WTC11 (cell line): ENCODE measurements around the gene TMEM135. TPM values are rescaled to one million over a fixed set of nuclear protein-coding genes. Genes with fewer than 3 reads are reported as not detected.
A peak's percentile ranks its signal among the peaks of the same experiment; 100 is the strongest.

Experiments used
- ATAC-seq: fragments of 200-7000 bp; cut with Tn5 transposase; 2 replicates; pipeline ENCODE4 v1.10.0; 2021; ENCODE audit warnings: mild to moderate bottlenecking, moderate library complexity
- CTCF ChIA-PET: fragments of 300-600 bp; sonication (Branson Sonifier 250); formaldehyde crosslinking; loops from one replicate; lab custom pipeline; 2021; ENCODE audit warnings: antibody characterized with exemption; lab: Charles Lee
- POLR2A ChIA-PET: fragments of 350-600 bp; sonication (Branson Sonifier 250); formaldehyde crosslinking; loops from one replicate; lab custom pipeline; 2021; ENCODE audit warnings: antibody characterized with exemption; lab: Charles Lee
- DNase-seq: peaks from one replicate; pipeline ENCODE4 v3.0.0; 2021; ENCODE audit warnings: low spot score
- H3K27ac Mint-ChIP-seq: 2 replicates; pipeline ENCODE4 v1.8.0; 2021; ENCODE audit warnings: mixed read lengths
- H3K27me3 Mint-ChIP-seq: 2 replicates; pipeline ENCODE4 v1.8.0; 2021; ENCODE audit warnings: low read depth, mild to moderate bottlenecking, moderate library complexity, mixed read lengths
- H3K36me3 Mint-ChIP-seq: 2 replicates; pipeline ENCODE4 v1.8.0; 2021; ENCODE audit warnings: mixed read lengths
- H3K4me1 Mint-ChIP-seq: 2 replicates; pipeline ENCODE4 v1.8.0; 2022; ENCODE audit warnings: mixed read lengths
- H3K4me3 Mint-ChIP-seq: 2 replicates; pipeline ENCODE4 v1.8.0; 2021; ENCODE audit warnings: mild to moderate bottlenecking, moderate library complexity, mixed read lengths
- H3K9me3 Mint-ChIP-seq: 2 replicates; pipeline ENCODE4 v1.8.0; 2021; ENCODE audit warnings: mixed read lengths
- CREB1 ChIP-seq: sonication (generic); formaldehyde crosslinking; IDR thresholded peaks from 2 replicates; pipeline ENCODE4 v1.8.0; 2023; ENCODE audit warnings: mild to moderate bottlenecking, missing genetic modification reagents
- ESRRA ChIP-seq: sonication (generic); formaldehyde crosslinking; IDR thresholded peaks from 2 replicates; pipeline ENCODE4 v1.8.1; 2022; ENCODE audit warnings: mild to moderate bottlenecking, missing genetic modification reagents, borderline replicate concordance
- FOXJ3 ChIP-seq: sonication (generic); formaldehyde crosslinking; IDR thresholded peaks from 2 replicates; pipeline ENCODE4 v1.9.0; 2021; ENCODE audit warnings: missing genetic modification reagents, mild to moderate bottlenecking, borderline replicate concordance
- NR3C1 ChIP-seq: sonication (generic); formaldehyde crosslinking; conservative IDR thresholded peaks from 2 replicates; pipeline ENCODE4 v1.8.1; 2023; ENCODE audit warnings: low read depth, mild to moderate bottlenecking, missing genetic modification reagents
- SMAD3 ChIP-seq: sonication (generic); formaldehyde crosslinking; IDR thresholded peaks from 2 replicates; pipeline ENCODE4 v1.8.0; 2022; ENCODE audit warnings: missing genetic modification reagents, mild to moderate bottlenecking, borderline replicate concordance
- TP53 ChIP-seq: sonication (generic); formaldehyde crosslinking; IDR thresholded peaks from 2 replicates; pipeline ENCODE4 v1.8.1; 2023; ENCODE audit warnings: mild to moderate bottlenecking, missing genetic modification reagents
- ZNF232 ChIP-seq: sonication (generic); formaldehyde crosslinking; IDR thresholded peaks from 2 replicates; pipeline ENCODE4 v1.8.0; 2022; ENCODE audit warnings: mild to moderate bottlenecking, missing genetic modification reagents
- ZNF263 ChIP-seq: sonication (generic); formaldehyde crosslinking; IDR thresholded peaks from 2 replicates; pipeline ENCODE4 v1.8.1; 2022; ENCODE audit warnings: low read depth, mild to moderate bottlenecking, moderate library complexity, missing genetic modification reagents
- total RNA-seq: library from RNA; stranded (reverse); gene quantifications from 3 replicates; pipeline ENCODE4 v1.2.3, GENCODE V29; 2021
- TF ChIP-seq, protein P1 (sequence below): fragments of 250-450 bp; sonication (Bioruptor Pico); conservative IDR thresholded peaks from 2 replicates; pipeline ENCODE4 v1.9.0; 2021; ENCODE audit warnings: mild to moderate bottlenecking
- TF ChIP-seq, protein P2 (sequence below): sonication (generic); formaldehyde crosslinking; IDR thresholded peaks from 2 replicates; pipeline ENCODE4 v1.8.1; 2022; ENCODE audit warnings: low read depth, missing genetic modification reagents, borderline replicate concordance
- TF ChIP-seq, protein P3 (sequence below): sonication (generic); formaldehyde crosslinking; IDR thresholded peaks from 2 replicates; pipeline ENCODE4 v1.8.0; 2023; ENCODE audit warnings: missing genetic modification reagents
- TF ChIP-seq, protein P4 (sequence below): sonication (generic); formaldehyde crosslinking; IDR thresholded peaks from 2 replicates; pipeline ENCODE4 v1.8.1; 2023; ENCODE audit warnings: mild to moderate bottlenecking, missing genetic modification reagents
- TF ChIP-seq, protein P5 (sequence below): fragments of 250-450 bp; sonication (Bioruptor Pico); IDR thresholded peaks from 2 replicates; pipeline ENCODE4 v1.9.0; 2021; ENCODE audit warnings: mild to moderate bottlenecking
- TF ChIP-seq, protein P6 (sequence below): sonication (generic); formaldehyde crosslinking; IDR thresholded peaks from 2 replicates; pipeline ENCODE4 v1.8.1; 2022; ENCODE audit warnings: mild to moderate bottlenecking, moderate library complexity, missing genetic modification reagents
- TF ChIP-seq, protein P7 (sequence below): sonication (generic); formaldehyde crosslinking; conservative IDR thresholded peaks from 2 replicates; pipeline ENCODE4 v1.8.1; 2023; ENCODE audit warnings: mild to moderate bottlenecking, low read depth, missing genetic modification reagents, moderate library complexity
- TF ChIP-seq, protein P8 (sequence below): sonication (generic); formaldehyde crosslinking; IDR thresholded peaks from 2 replicates; pipeline ENCODE4 v1.8.0; 2022; ENCODE audit warnings: mild to moderate bottlenecking, missing genetic modification reagents
- TF ChIP-seq, protein P9 (sequence below): sonication (generic); formaldehyde crosslinking; IDR thresholded peaks from 2 replicates; pipeline ENCODE4 v1.8.1; 2023; ENCODE audit warnings: mild to moderate bottlenecking, missing genetic modification reagents

TMEM135 gene
- total RNA-seq, 1 experiment from 2014 or later: 35.8 TPM

DNA sequence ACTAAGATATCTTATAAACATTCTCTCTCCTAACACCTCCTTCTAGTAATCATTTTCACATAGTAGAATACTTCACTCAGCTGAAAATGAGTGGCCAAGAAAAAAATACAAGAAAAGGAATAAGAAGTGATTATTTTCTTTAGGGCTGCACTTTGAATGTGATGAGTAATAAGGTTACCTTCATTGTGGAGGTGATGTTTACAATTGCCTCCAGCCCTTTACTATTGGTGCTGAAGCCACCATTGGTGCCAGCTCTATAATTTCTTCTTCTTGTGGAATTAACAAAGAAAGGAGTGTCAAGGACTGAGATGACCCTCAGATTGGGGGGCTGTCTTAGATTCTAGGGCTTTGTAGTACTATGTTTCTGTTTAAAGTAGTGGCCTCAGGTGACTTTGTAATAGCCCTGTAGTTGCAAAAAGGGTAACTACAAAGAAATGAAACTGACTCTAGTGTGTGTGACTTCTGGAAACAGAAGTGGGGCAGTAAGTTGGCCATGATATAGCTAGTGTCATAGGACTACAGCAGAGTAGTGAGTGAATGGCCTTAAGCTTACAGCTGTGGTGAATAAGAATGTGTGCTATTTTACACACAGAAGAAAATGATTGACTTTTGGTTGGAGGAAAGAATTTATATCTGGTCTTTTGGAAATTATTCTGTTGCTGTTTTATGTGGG lies 287.2 kb downstream of the TMEM135 start (continued):
- TF ChIP-seq, protein P1, sequence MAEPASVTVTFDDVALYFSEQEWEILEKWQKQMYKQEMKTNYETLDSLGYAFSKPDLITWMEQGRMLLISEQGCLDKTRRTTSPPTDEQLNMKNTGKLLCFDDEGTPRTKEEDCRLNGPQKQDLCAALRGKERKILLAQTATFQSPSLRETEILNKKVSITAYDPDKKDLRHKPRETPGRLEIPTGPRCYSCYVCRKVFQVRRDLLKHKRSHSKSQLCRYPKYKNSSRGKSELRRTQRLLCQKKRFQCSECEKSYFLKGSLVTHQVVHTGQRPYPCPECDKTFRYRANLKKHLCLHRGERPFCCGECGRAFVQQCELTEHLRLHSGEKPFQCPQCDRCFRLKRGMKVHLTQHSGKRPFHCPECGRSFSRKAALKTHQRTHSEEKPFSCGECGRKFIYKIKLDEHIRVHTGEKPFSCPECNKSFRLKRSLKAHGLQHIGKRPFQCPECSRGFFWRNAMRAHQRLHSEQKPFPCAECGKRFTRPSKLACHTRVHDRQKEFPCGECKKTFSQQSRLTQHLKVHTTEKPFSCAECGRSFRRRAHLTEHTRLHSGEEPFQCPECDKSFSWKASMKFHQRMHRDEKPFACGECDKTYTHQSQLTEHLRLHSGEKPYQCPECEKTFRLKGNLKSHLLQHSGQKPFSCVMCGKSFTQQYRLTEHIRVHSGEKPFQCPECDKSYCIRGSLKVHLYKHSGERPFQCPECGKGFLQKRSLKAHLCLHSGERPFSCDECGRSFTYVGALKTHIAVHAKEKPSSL (CRISPR knock-in tag): no peak

DNA sequence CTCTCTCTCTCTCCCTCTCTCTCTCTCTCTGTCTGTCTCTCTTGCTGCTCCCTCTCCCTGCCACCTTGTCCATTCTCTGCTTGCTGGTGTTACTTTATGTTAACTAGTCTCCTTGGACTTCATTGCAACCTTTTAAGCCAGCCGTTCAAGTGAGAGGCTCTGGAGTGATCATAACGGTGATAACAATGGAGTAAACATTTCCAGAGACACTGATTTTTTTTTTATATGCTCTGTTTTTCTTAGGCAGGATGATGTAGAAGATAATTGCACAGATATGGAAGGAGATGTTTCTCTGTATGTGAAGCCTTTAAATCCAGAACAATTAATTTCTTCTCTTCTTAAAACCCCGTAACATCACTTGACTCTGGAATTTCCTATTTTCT lies 287.7 kb downstream of the TMEM135 start:
- Mint-ChIP-seq H3K4me1 (no peaks in the 10 kb centered on the region), H3K27ac (0 out of 2 replicates have a peak overlapping the region, but pooled peaks have one; percentile 17), H3K4me3 (no peak overlapping the region), H3K27me3 (no peaks in the 10 kb centered on the region), H3K9me3 (no peaks in the 10 kb centered on the region; the same call in 1 of the 2 replicates), H3K36me3 (0 out of 2 replicates have a peak, but pooled peaks cover 2% of the 10 kb centered on the region)
- ChIA-PET CTCF (interaction anchor here (1.0 kb wide), 1 partner anchor 757 kb away, joined by 3 read pairs; no protein-coding TSS in a partner anchor), POLR2A (no interaction called here)
- TF ChIP-seq ZNF263 (CRISPR knock-in tag): no peak
- TF ChIP-seq TP53: no peak
- no peak for TF ChIP-seq NR3C1 (CRISPR knock-in tag)
- TF ChIP-seq, protein P2, sequence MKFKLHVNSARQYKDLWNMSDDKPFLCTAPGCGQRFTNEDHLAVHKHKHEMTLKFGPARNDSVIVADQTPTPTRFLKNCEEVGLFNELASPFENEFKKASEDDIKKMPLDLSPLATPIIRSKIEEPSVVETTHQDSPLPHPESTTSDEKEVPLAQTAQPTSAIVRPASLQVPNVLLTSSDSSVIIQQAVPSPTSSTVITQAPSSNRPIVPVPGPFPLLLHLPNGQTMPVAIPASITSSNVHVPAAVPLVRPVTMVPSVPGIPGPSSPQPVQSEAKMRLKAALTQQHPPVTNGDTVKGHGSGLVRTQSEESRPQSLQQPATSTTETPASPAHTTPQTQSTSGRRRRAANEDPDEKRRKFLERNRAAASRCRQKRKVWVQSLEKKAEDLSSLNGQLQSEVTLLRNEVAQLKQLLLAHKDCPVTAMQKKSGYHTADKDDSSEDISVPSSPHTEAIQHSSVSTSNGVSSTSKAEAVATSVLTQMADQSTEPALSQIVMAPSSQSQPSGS (CRISPR knock-in tag): no peak
- no peak for TF ChIP-seq ESRRA (CRISPR knock-in tag)
- no peak for TF ChIP-seq FOXJ3
- TF ChIP-seq, protein P3, sequence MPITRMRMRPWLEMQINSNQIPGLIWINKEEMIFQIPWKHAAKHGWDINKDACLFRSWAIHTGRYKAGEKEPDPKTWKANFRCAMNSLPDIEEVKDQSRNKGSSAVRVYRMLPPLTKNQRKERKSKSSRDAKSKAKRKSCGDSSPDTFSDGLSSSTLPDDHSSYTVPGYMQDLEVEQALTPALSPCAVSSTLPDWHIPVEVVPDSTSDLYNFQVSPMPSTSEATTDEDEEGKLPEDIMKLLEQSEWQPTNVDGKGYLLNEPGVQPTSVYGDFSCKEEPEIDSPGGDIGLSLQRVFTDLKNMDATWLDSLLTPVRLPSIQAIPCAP (CRISPR knock-in tag): no peak
- ATAC-seq (no peak; the same call in 1 of the 2 replicates), DNase-seq (no peak)

DNA sequence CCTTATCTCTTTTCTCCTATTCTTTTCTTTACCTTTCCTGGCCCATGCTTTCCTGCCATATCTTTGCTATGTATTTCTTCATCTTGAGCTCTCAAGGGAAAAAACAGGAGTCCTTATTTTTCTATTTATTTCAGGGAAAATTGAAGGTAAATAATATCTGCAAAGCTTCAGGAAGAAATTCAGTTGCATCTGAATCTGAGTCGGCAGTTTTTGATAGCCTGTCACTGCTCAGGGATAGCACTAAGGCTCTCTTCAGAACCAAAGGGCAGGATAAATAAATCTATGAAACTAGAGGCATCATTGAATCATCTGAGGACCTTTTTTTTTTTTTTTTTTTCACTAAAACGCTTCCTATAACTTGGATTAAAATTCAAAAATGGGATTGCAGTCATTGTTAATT lies 288.9 kb downstream of the TMEM135 start:
- Mint-ChIP-seq H3K4me3 (no peak overlapping the region), H3K36me3 (0 out of 2 replicates have a peak, but pooled peaks cover 2% of the 10 kb centered on the region), H3K4me1 (0 out of 2 replicates have a peak, but pooled peaks cover 3% of the 10 kb centered on the region), H3K9me3 (no peaks in the 10 kb centered on the region; the same call in 1 of the 2 replicates), H3K27ac (no peak overlapping the region), H3K27me3 (no peaks in the 10 kb centered on the region; the same call in 1 of the 2 replicates)
- ChIA-PET POLR2A (no interaction called here), CTCF (no interaction called here)
- DNase-seq (no peak), ATAC-seq (no peak)
- TF ChIP-seq FOXJ3 (no peak), ZNF232 (CRISPR knock-in tag) (no peak), CREB1 (CRISPR knock-in tag) (no peak), SMAD3 (CRISPR knock-in tag) (no peak)
- TF ChIP-seq, protein P4, sequence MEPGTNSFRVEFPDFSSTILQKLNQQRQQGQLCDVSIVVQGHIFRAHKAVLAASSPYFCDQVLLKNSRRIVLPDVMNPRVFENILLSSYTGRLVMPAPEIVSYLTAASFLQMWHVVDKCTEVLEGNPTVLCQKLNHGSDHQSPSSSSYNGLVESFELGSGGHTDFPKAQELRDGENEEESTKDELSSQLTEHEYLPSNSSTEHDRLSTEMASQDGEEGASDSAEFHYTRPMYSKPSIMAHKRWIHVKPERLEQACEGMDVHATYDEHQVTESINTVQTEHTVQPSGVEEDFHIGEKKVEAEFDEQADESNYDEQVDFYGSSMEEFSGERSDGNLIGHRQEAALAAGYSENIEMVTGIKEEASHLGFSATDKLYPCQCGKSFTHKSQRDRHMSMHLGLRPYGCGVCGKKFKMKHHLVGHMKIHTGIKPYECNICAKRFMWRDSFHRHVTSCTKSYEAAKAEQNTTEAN: no peak
- TF ChIP-seq, protein P5, sequence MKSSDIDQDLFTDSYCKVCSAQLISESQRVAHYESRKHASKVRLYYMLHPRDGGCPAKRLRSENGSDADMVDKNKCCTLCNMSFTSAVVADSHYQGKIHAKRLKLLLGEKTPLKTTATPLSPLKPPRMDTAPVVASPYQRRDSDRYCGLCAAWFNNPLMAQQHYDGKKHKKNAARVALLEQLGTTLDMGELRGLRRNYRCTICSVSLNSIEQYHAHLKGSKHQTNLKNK: no peak
- TF ChIP-seq, protein P6, sequence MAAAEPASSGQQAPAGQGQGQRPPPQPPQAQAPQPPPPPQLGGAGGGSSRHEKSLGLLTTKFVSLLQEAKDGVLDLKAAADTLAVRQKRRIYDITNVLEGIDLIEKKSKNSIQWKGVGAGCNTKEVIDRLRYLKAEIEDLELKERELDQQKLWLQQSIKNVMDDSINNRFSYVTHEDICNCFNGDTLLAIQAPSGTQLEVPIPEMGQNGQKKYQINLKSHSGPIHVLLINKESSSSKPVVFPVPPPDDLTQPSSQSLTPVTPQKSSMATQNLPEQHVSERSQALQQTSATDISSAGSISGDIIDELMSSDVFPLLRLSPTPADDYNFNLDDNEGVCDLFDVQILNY (CRISPR knock-in tag): no peak
- TF ChIP-seq, protein P7, sequence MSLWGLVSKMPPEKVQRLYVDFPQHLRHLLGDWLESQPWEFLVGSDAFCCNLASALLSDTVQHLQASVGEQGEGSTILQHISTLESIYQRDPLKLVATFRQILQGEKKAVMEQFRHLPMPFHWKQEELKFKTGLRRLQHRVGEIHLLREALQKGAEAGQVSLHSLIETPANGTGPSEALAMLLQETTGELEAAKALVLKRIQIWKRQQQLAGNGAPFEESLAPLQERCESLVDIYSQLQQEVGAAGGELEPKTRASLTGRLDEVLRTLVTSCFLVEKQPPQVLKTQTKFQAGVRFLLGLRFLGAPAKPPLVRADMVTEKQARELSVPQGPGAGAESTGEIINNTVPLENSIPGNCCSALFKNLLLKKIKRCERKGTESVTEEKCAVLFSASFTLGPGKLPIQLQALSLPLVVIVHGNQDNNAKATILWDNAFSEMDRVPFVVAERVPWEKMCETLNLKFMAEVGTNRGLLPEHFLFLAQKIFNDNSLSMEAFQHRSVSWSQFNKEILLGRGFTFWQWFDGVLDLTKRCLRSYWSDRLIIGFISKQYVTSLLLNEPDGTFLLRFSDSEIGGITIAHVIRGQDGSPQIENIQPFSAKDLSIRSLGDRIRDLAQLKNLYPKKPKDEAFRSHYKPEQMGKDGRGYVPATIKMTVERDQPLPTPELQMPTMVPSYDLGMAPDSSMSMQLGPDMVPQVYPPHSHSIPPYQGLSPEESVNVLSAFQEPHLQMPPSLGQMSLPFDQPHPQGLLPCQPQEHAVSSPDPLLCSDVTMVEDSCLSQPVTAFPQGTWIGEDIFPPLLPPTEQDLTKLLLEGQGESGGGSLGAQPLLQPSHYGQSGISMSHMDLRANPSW: no peak
- TF ChIP-seq, protein P8, sequence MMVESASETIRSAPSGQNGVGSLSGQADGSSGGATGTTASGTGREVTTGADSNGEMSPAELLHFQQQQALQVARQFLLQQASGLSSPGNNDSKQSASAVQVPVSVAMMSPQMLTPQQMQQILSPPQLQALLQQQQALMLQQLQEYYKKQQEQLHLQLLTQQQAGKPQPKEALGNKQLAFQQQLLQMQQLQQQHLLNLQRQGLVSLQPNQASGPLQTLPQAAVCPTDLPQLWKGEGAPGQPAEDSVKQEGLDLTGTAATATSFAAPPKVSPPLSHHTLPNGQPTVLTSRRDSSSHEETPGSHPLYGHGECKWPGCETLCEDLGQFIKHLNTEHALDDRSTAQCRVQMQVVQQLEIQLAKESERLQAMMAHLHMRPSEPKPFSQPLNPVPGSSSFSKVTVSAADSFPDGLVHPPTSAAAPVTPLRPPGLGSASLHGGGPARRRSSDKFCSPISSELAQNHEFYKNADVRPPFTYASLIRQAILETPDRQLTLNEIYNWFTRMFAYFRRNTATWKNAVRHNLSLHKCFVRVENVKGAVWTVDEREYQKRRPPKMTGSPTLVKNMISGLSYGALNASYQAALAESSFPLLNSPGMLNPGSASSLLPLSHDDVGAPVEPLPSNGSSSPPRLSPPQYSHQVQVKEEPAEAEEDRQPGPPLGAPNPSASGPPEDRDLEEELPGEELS (CRISPR knock-in tag): no peak
- TF ChIP-seq, protein P9, sequence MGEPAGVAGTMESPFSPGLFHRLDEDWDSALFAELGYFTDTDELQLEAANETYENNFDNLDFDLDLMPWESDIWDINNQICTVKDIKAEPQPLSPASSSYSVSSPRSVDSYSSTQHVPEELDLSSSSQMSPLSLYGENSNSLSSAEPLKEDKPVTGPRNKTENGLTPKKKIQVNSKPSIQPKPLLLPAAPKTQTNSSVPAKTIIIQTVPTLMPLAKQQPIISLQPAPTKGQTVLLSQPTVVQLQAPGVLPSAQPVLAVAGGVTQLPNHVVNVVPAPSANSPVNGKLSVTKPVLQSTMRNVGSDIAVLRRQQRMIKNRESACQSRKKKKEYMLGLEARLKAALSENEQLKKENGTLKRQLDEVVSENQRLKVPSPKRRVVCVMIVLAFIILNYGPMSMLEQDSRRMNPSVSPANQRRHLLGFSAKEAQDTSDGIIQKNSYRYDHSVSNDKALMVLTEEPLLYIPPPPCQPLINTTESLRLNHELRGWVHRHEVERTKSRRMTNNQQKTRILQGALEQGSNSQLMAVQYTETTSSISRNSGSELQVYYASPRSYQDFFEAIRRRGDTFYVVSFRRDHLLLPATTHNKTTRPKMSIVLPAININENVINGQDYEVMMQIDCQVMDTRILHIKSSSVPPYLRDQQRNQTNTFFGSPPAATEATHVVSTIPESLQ (CRISPR knock-in tag): no peak
